Chondrocyte (in vitro differentiated cells): ENCODE results near the gene ADARB2. TPM values are rescaled to one million over a fixed set of nuclear protein-coding genes. Genes with fewer than 3 reads are reported as not detected.

Source experiments
- DNase-seq: peaks from one replicate; pipeline ENCODE4 v3.0.0; 2021; ENCODE audit warnings: mixed read lengths, low spot score
- H3K27ac Mint-ChIP-seq: one replicate; pipeline ENCODE4 v1.8.0; 2021; ENCODE audit warnings: mild to moderate bottlenecking, moderate library complexity, mixed read lengths; ENCODE audit not compliant: unreplicated experiment
- H3K27me3 Mint-ChIP-seq: 2 replicates; pipeline ENCODE4 v1.8.0; 2021; ENCODE audit warnings: low read depth, mixed read lengths
- H3K36me3 Mint-ChIP-seq: 2 replicates; pipeline ENCODE4 v1.8.0; 2021; ENCODE audit warnings: low read depth, mixed read lengths
- H3K4me1 Mint-ChIP-seq: 2 replicates; pipeline ENCODE4 v1.8.0; 2021; ENCODE audit warnings: low read depth, mild to moderate bottlenecking, mixed read lengths
- H3K4me3 Mint-ChIP-seq: one replicate; pipeline ENCODE4 v1.8.0; 2021; ENCODE audit warnings: mild to moderate bottlenecking, moderate library complexity, mixed read lengths; ENCODE audit not compliant: unreplicated experiment
- H3K9me3 Mint-ChIP-seq: 2 replicates; pipeline ENCODE4 v1.8.0; 2021; ENCODE audit warnings: low read depth, mixed read lengths
- CTCF ChIP-seq: fragments of 200-600 bp; sonication (generic); IDR thresholded peaks from 2 replicates; pipeline ENCODE4 v1.5.0; 2021; ENCODE audit warnings: antibody characterized with exemption, mild to moderate bottlenecking, moderate library complexity
- total RNA-seq: library from RNA; stranded (reverse); gene quantifications from 3 replicates; pipeline ENCODE4 v1.2.1, GENCODE V29; 2021

The ADARB2 gene
- total RNA-seq, 1 donor from 2014 or later = 3.3 TPM

GRCh38 chr10:1715821-1716220 lies 21.5 kb downstream of the ADARB2 start:
- H3K27ac Mint-ChIP-seq = no peak overlapping the region

GRCh38 chr10:1712944-1713671 lies 24.2 kb downstream of the ADARB2 start:
- no peak for DNase-seq
- H3K27ac Mint-ChIP-seq = no peak overlapping the region
- H3K36me3 Mint-ChIP-seq = no peaks in the 10 kb centered on the region
- H3K4me1 Mint-ChIP-seq = peaks cover 5% of the 10 kb centered on the region
- no peak overlapping the region for H3K4me3 Mint-ChIP-seq
- H3K9me3 Mint-ChIP-seq = no peaks in the 10 kb centered on the region
- TF ChIP-seq CTCF = no peak
- H3K27me3 Mint-ChIP-seq = peaks cover 2% of the 10 kb centered on the region

More at GRCh38 chr10:1715821-1716220, 21.5 kb downstream of the ADARB2 start:
- TF ChIP-seq CTCF = peak; percentile 76
- peaks cover 5% of the 10 kb centered on the region for H3K4me1 Mint-ChIP-seq
- no peak for DNase-seq
- H3K36me3 Mint-ChIP-seq = no peaks in the 10 kb centered on the region
- no peaks in the 10 kb centered on the region for H3K9me3 Mint-ChIP-seq
- no peak overlapping the region for H3K4me3 Mint-ChIP-seq
- H3K27me3 Mint-ChIP-seq = peaks cover 2% of the 10 kb centered on the region

GRCh38 chr10:1712314-1712713 lies 25.0 kb downstream of the ADARB2 start:
- H3K27me3 Mint-ChIP-seq = peaks cover 2% of the 10 kb centered on the region
- no peak overlapping the region for H3K4me3 Mint-ChIP-seq
- no peak overlapping the region for H3K27ac Mint-ChIP-seq
- DNase-seq = no peak
- H3K4me1 Mint-ChIP-seq = peaks cover 5% of the 10 kb centered on the region
- TF ChIP-seq CTCF = no peak
- no peaks in the 10 kb centered on the region for H3K9me3 Mint-ChIP-seq
- H3K36me3 Mint-ChIP-seq = no peaks in the 10 kb centered on the region

DNA sequence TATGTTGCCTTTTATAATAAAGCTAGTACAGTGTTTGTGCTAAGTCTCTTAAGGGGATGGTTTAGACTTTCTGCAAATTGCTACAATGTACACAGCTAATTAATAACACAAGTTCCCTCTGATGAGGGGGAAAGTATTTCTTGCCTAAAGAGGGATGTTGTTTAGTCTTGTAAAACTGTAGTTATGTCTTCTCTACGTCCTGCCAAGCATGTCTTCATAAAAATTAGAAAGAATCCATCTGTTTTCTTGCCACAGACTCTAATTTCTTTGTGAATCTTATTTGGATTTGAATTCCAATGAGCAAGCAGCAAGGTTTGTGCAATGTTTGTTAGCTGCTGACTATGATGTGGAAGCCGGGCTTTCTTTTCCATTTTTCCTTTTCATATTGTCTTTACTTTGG lies 28.2 kb downstream of the ADARB2 start:
- DNase-seq = no peak
- Mint-ChIP-seq H3K36me3 (no peaks in the 10 kb centered on the region), H3K4me3 (no peak overlapping the region), H3K27ac (no peak overlapping the region), H3K27me3 (no peaks in the 10 kb centered on the region), H3K4me1 (no peaks in the 10 kb centered on the region), H3K9me3 (peaks cover 5% of the 10 kb centered on the region)
- TF ChIP-seq CTCF = no peak

DNA sequence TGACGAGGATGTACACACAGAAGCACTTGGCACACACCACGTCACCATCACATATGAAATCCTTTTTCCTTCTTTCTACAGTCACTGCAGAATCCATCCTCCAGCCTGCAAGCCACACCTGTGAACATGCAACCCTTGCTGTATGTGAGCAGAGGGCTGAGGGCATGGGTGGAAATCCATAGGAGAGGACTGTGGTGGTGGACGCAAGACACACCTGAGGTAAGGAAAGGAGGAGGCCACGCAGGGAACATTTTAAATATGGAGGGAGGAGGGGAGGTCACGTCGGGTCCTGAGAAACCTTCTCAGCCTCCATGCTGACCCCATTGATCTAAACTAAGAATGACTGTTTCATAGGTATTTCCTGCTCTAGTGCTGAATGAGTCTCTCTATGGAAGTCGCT lies 28.6 kb downstream of the ADARB2 start:
- H3K4me1 Mint-ChIP-seq = no peaks in the 10 kb centered on the region
- no peak for DNase-seq
- TF ChIP-seq CTCF = no peak
- no peaks in the 10 kb centered on the region for H3K36me3 Mint-ChIP-seq
- H3K4me3 Mint-ChIP-seq = no peak overlapping the region
- no peak overlapping the region for H3K27ac Mint-ChIP-seq
- no peaks in the 10 kb centered on the region for H3K27me3 Mint-ChIP-seq
- peaks cover 5% of the 10 kb centered on the region for H3K9me3 Mint-ChIP-seq
